Gastrocnemius medialis (tissue), 4 donors: ENCODE results near the gene LELP1.

Source experiments
- CTCF ChIP-seq, 5 experiments: fragments of 450-650 bp in 3 of 5; fragments of 200-600 bp in 2 of 5; sonication (generic) in 2 of 5; IDR thresholded peaks in 4 of 5; conservative IDR thresholded peaks in 1 of 5; 1 replicate in 4 of 5; 2 replicates in 1 of 5; pipeline ENCODE4 v1.5.1; 2016 to 2019; ENCODE audit warnings: antibody characterized with exemption in 5 of 5, mild to moderate bottlenecking in 3 of 5, moderate library complexity in 3 of 5
- POLR2A ChIP-seq, 2 donors: fragments of 450-650 bp; IDR thresholded peaks; one replicate each; pipeline ENCODE4 v1.6.1; 2017; ENCODE audit warnings: antibody characterized with exemption in 2 of 2, mild to moderate bottlenecking in 2 of 2, moderate library complexity in 2 of 2

DNA sequence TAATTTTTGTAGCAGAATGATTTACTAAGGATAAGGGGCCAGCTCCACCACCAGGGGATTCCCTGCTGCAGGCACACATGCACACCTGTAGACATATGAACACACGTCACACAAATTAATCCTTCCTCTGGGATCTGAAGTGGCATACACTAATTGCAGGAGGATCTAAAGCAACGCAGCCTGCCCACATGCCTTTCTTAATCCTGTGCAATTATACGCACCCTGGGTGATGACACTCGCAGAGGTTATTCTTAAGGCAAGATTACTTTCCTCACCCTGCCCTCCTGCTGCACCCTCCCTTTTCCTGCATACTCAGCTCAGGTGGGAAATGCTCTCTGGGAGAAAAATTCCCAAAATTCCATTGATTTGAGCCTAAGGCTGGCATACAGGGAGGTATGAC, 48.8 kb downstream of the LELP1 start:
- TF ChIP-seq CTCF (IDR thresholded peaks at IDR 0.05 in 4 of 5, conservative IDR thresholded peaks at IDR 0.05 in 1 of 5) (no peak), POLR2A (IDR thresholded peaks at IDR 0.05) (no peak)
